Upper lobe of left lung (tissue), 4 donors: Measurements from ENCODE around the gene PRDM7.
"Not testable (repeated sequence)": the region's sequence is repeated elsewhere in the genome, so short reads cannot be mapped to it uniquely, and the experiment has no call there.

Experiments used
- EP300 ChIP-seq, 4 donors: sonication (generic); formaldehyde crosslinking; IDR thresholded peaks; one replicate each; pipeline ENCODE4 v1.5.1; 2017; ENCODE audit warnings: antibody characterized with exemption in 4 of 4, control low read depth in 2 of 4
- POLR2A ChIP-seq, 4 donors: fragments of 450-650 bp; IDR thresholded peaks; one replicate each; pipeline ENCODE4 v1.5.1; 2016 to 2017; ENCODE audit warnings: antibody characterized with exemption in 4 of 4, mild to moderate bottlenecking in 2 of 4
- POLR2AphosphoS5 ChIP-seq, 2 donors: sonication (generic); formaldehyde crosslinking; IDR thresholded peaks; one replicate each; pipeline ENCODE4 v1.5.1; 2017; ENCODE audit warnings: antibody characterized with exemption in 2 of 2

- not testable (repeated sequence) for TF ChIP-seq POLR2AphosphoS5, POLR2A, EP300 (IDR thresholded peaks at IDR 0.05)
Observed at GRCh38 chr16:90102086-90102884, 25.2 kb upstream of the PRDM7 start.
